SK-N-SH (cell line): Measurements from ENCODE around the gene ARAP1. TPM values are rescaled to one million over a fixed set of nuclear protein-coding genes. Genes with fewer than 3 reads are reported as not detected.

ENCODE experiments used
- CTCF ChIA-PET: fragments of 300-600, 350-600 bp; formaldehyde crosslinking; extraction: SDS; loops from one replicate; lab custom pipeline; 2021; lab: Yijun Ruan, JAX
- POLR2A ChIA-PET: fragments of 350-600 bp; sonication (Branson Sonifier 250); formaldehyde crosslinking; extraction: SDS; loops from one replicate; lab custom pipeline; 2020; ENCODE audit warnings: antibody characterized with exemption, inconsistent platforms; lab: Yijun Ruan, JAX
- DNase-seq: peaks from one replicate; pipeline ENCODE4 v3.0.0; 2012
- H2AFZ ChIP-seq: fragments of 200-600 bp; sonication (generic); 2 replicates; pipeline ENCODE4 v1.8.1; 2016; ENCODE audit warnings: antibody characterized with exemption, mild to moderate bottlenecking, low read depth
- H3F3A ChIP-seq: fragments of 200-600 bp; sonication (generic); replicated peaks from 2 replicates; pipeline ENCODE3; 2016; ENCODE audit warnings: antibody characterized with exemption, mild to moderate bottlenecking; ENCODE audit not compliant: insufficient read depth
- H3K27ac ChIP-seq, 2 experiments: fragments of 200-500 bp in 1 of 2; fragments of 200-600 bp in 1 of 2; sonication (Bioruptor generic) in 1 of 2; sonication (generic), shearing (Covaris generic) in 1 of 2; 2 replicates each; pipeline versions ENCODE4 v1.5.1 to v1.6.1; 2014 to 2016; ENCODE audit warnings: low read depth in 2 of 2, inconsistent platforms in 1 of 2, low read length in 1 of 2, mild to moderate bottlenecking in 1 of 2, mixed read lengths in 1 of 2
- H3K27me3 ChIP-seq: fragments of 200-600 bp; sonication (generic), shearing (Covaris generic); 2 replicates; pipeline ENCODE4 v1.6.1; 2016; ENCODE audit warnings: mixed run types; ENCODE audit not compliant: insufficient read depth
- H3K36me3 ChIP-seq, 2 experiments: fragments of 200-500 bp in 1 of 2; fragments of 200-600 bp in 1 of 2; sonication (Bioruptor generic) in 1 of 2; sonication (generic) in 1 of 2; replicated peaks in 1 of 2; 2 replicates each; pipeline versions ENCODE3 to v1.5.1; 2014 to 2016; ENCODE audit warnings: low read length in 1 of 2, mild to moderate bottlenecking in 1 of 2; ENCODE audit not compliant: insufficient read depth in 2 of 2, control insufficient read depth in 1 of 2
- H3K4me1 ChIP-seq, 2 experiments: fragments of 200-500 bp in 1 of 2; fragments of 200-600 bp in 1 of 2; sonication (Bioruptor generic) in 1 of 2; sonication (generic), shearing (Covaris generic) in 1 of 2; 2 replicates each; pipeline versions ENCODE4 v1.5.1 to v1.6.1; 2014 to 2016; ENCODE audit warnings: low read depth in 1 of 2, low read length in 1 of 2, mixed run types in 1 of 2; ENCODE audit not compliant: insufficient read depth in 2 of 2, control insufficient read depth in 1 of 2
- H3K4me2 ChIP-seq: fragments of 200-600 bp; sonication (generic), shearing (Covaris generic); 2 replicates; pipeline ENCODE4 v1.6.1; 2017; ENCODE audit warnings: mixed run types
- H3K4me3 ChIP-seq, 2 experiments: fragments of 200-500 bp in 1 of 2; fragments of 200-600 bp in 1 of 2; sonication (Bioruptor generic) in 1 of 2; sonication (generic), shearing (Covaris generic) in 1 of 2; 2 replicates each; pipeline versions ENCODE4 v1.5.1 to v1.8.1; 2014 to 2016; ENCODE audit warnings: low read depth in 2 of 2, inconsistent platforms in 1 of 2, low read length in 1 of 2, mild to moderate bottlenecking in 1 of 2, mixed read lengths in 1 of 2, moderate library complexity in 1 of 2
- H3K79me2 ChIP-seq: fragments of 200-600 bp; sonication (generic); 2 replicates; pipeline ENCODE4 v1.8.1; 2017; ENCODE audit warnings: mild to moderate bottlenecking; ENCODE audit not compliant: insufficient read depth
- H3K9ac ChIP-seq: fragments of 200-600 bp; sonication (generic); 2 replicates; pipeline ENCODE4 v1.6.1; 2017; ENCODE audit warnings: mixed run types
- H3K9me2 ChIP-seq: fragments of 200-600 bp; sonication (generic); 2 replicates; pipeline ENCODE4 v1.6.1; 2017; ENCODE audit warnings: mixed run types
- H3K9me3 ChIP-seq: fragments of 200-600 bp; sonication (generic); 2 replicates; pipeline ENCODE4 v1.6.1; 2017; ENCODE audit warnings: mixed run types, mild to moderate bottlenecking, moderate library complexity
- H4K20me1 ChIP-seq: fragments of 200-600 bp; sonication (generic); 2 replicates; pipeline ENCODE4 v1.6.1; 2017; ENCODE audit warnings: mild to moderate bottlenecking, mixed run types; ENCODE audit not compliant: insufficient read depth
- FOSL2 ChIP-seq: IDR thresholded peaks from 2 replicates; pipeline ENCODE4 v1.4.0; 2012; ENCODE audit warnings: low read depth, mild to moderate bottlenecking, moderate library complexity, borderline replicate concordance
- FOXJ3 ChIP-seq: sonication (generic); formaldehyde crosslinking; IDR thresholded peaks from 2 replicates; pipeline ENCODE4 v1.5.1; 2020; ENCODE audit warnings: mild to moderate bottlenecking, missing genetic modification reagents
- IRF3 ChIP-seq: fragments of 150-350 bp; IDR thresholded peaks from 2 replicates; pipeline ENCODE4 v1.6.1; 2016; ENCODE audit warnings: mild to moderate bottlenecking, low read depth, low read length
- JUND ChIP-seq: IDR thresholded peaks from 2 replicates; pipeline ENCODE4 v1.4.0; 2012
- MAX ChIP-seq: IDR thresholded peaks from 2 replicates; pipeline ENCODE4 v1.4.0; 2012; ENCODE audit warnings: low read depth
- NRF1 ChIP-seq: IDR thresholded peaks from 2 replicates; pipeline ENCODE4 v1.6.1; 2012; ENCODE audit warnings: low read depth, mild to moderate bottlenecking, low read length
- POLR2AphosphoS5 ChIP-seq: IDR thresholded peaks from 2 replicates; pipeline ENCODE4 v1.6.1; 2012; ENCODE audit warnings: low read depth, low read length
- RCOR1 ChIP-seq: fragments of 150-350 bp; IDR thresholded peaks from 2 replicates; pipeline ENCODE4 v1.6.1; 2017; ENCODE audit warnings: antibody characterized with exemption, low read length
- SIN3A ChIP-seq: IDR thresholded peaks from 2 replicates; pipeline ENCODE4 v1.6.1; 2012; ENCODE audit warnings: low read depth, mild to moderate bottlenecking, low read length, moderate library complexity, borderline replicate concordance
- SMC3 ChIP-seq: IDR thresholded peaks from 2 replicates; pipeline ENCODE4 v1.6.1; 2012; ENCODE audit warnings: low read depth, low read length, improper control_type of control experiment
- TEAD4 ChIP-seq: IDR thresholded peaks from 2 replicates; pipeline ENCODE4 v1.4.0; 2012; ENCODE audit warnings: mild to moderate bottlenecking, borderline replicate concordance; ENCODE audit not compliant: insufficient read depth
- USF1 ChIP-seq: IDR thresholded peaks from 2 replicates; pipeline ENCODE4 v1.4.0; 2012; ENCODE audit warnings: low read depth, borderline replicate concordance
- YY1 ChIP-seq: IDR thresholded peaks from 2 replicates; pipeline ENCODE4 v1.4.0; 2012; ENCODE audit warnings: low read depth, mild to moderate bottlenecking
- WGBS: methylation state at CpG from one replicate; pipeline ENCODE4 v1.1.6; 2017; ENCODE audit warnings: low lambda C conversion rate; 5-methylcytosine and 5-hydroxymethylcytosine counted together
- polyA plus RNA-seq, 3 experiments: library from polyadenylated mRNA; depleted of rRNA; stranded (reverse); fragments of >200 nt; gene quantifications; 2 replicates each; pipeline ENCODE4 v1.2.3, GENCODE V29; 2012
- TF ChIP-seq, protein P1 (sequence below): fragments of 150-350 bp; IDR thresholded peaks from 2 replicates; pipeline ENCODE4 v1.6.1; 2017; ENCODE audit warnings: antibody characterized with exemption, low read length, low read depth, borderline replicate concordance
- TF ChIP-seq, protein P2 (sequence below): IDR thresholded peaks from 2 replicates; pipeline ENCODE4; 2012

ARAP1 gene
- polyA plus RNA-seq, 1 of the 3 experiments (the other 2 are of a cell fraction) = 56.6 TPM

GRCh38 chr11:72718101-72718501 is 34.1 kb downstream of the ARAP1 start:
- Histone ChIP-seq H3K27ac (no peak overlapping the region), H3K9me2 (no peaks in the 10 kb centered on the region), H3K9ac (no peak overlapping the region), H3K4me1 (peaks cover 13 to 70% of the 10 kb centered on the region in 2 experiments), H3K9me3 (no peaks in the 10 kb centered on the region), H3K4me3 (no peak overlapping the region), H3F3A (no peaks in the 10 kb centered on the region), H3K36me3 (peaks cover 0 to 4% of the 10 kb centered on the region in 2 experiments), H3K4me2 (no peak overlapping the region), H3K27me3 (no peaks in the 10 kb centered on the region), H2AFZ (no peak overlapping the region), H4K20me1 (peaks cover 31% of the 10 kb centered on the region), H3K79me2 (peaks cover 48% of the 10 kb centered on the region)
- CTCF ChIA-PET = interaction anchor here (0.7 to 3.6 kb wide), 4 partner anchors 34 to 572 kb away, joined by 3 to 19 read pairs (median 3); partner anchors contain the start of gene STARD10
- no peak for DNase-seq
- POLR2A ChIA-PET = no interaction called here
- 100% methylated on average over 4 of the region's 9 CpGs for WGBS
- no peak for TF ChIP-seq TEAD4
- TF ChIP-seq SIN3A = no peak
- no peak for TF ChIP-seq POLR2AphosphoS5
- TF ChIP-seq FOXJ3 (CRISPR knock-in tag) = no peak
- no peak for TF ChIP-seq SMC3
- no peak for TF ChIP-seq YY1
- no peak for TF ChIP-seq RCOR1
- no peak for TF ChIP-seq IRF3
- TF ChIP-seq MAX = no peak
- TF ChIP-seq JUND = no peak
- no peak for TF ChIP-seq NRF1
- TF ChIP-seq, protein P1, sequence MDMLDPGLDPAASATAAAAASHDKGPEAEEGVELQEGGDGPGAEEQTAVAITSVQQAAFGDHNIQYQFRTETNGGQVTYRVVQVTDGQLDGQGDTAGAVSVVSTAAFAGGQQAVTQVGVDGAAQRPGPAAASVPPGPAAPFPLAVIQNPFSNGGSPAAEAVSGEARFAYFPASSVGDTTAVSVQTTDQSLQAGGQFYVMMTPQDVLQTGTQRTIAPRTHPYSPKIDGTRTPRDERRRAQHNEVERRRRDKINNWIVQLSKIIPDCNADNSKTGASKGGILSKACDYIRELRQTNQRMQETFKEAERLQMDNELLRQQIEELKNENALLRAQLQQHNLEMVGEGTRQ = no peak
- TF ChIP-seq FOSL2 = no peak
- TF ChIP-seq USF1 = no peak
- TF ChIP-seq, protein P2, sequence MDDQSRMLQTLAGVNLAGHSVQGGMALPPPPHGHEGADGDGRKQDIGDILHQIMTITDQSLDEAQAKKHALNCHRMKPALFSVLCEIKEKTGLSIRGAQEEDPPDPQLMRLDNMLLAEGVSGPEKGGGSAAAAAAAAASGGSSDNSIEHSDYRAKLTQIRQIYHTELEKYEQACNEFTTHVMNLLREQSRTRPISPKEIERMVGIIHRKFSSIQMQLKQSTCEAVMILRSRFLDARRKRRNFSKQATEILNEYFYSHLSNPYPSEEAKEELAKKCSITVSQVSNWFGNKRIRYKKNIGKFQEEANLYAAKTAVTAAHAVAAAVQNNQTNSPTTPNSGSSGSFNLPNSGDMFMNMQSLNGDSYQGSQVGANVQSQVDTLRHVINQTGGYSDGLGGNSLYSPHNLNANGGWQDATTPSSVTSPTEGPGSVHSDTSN = no peak
